HG03432 (cell line): Measurements from ENCODE around the gene ARHGAP12.
A peak's percentile ranks its signal among the peaks of the same experiment; 100 is the strongest.

ENCODE experiments used
- ATAC-seq: cut with Tn5 transposase; IDR thresholded peaks from one replicate; pipeline ENCODE4 v1.9.1; 2021; ENCODE audit warnings: mild to moderate bottlenecking, moderate library complexity; ENCODE audit not compliant: unreplicated experiment

ARHGAP12 gene

DNA sequence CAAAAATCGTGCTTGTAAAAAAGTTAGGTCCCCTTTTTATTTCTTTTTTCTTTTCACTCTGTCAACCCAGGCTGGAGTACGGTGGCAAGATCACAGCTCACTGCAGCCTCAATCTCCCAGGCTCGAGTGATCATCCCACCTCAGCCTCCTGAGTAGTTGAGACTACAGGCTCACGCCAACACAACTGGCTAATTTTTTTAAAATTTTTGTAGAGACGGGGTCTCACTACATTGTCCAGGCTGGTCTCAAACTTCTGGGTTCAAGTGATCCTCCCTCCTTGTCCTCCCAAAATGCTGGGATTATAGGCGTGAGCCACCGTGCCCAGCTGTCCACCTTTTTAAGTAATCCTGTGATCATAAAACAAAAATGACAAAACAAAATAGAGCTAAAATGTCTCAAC, 19.4 kb upstream of the ARHGAP12 start:
- no peak for ATAC-seq

DNA sequence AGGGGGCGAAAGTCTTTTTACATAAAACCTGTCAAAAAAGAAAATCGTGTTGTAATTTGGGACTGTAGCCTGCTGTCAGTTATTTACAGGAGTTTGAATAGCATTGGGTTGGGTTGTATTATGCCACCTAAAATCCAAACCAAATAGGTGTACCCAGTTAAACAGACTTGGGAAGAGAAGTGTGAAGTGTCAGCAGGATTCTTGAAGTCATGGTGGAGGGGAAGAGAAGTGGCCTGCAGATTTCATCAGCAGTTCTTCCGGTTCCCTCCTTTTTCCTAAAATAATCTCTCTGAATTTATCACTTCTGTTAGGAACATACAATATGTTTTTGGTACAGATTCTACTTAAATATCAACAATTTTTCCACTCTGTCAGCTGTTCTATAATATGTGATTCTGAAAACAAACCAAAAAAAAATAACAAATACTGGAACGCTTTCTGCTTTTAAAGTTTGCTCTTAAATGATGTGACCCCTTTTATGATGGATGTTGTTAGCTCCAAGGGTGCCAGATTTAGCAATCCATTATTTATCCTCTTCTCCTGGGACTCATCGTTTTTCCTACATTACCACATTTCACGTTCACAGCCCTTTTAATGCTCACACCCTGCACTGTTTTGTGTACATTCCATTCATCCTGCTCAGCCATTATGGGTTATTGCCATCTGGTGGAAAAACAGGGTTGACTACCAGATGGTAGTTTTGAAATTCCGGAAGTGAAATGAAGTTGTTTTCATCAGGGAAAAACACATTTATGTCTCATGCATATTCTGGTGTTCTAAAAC, 18.7 kb upstream of the ARHGAP12 start:
- no peak for ATAC-seq

DNA sequence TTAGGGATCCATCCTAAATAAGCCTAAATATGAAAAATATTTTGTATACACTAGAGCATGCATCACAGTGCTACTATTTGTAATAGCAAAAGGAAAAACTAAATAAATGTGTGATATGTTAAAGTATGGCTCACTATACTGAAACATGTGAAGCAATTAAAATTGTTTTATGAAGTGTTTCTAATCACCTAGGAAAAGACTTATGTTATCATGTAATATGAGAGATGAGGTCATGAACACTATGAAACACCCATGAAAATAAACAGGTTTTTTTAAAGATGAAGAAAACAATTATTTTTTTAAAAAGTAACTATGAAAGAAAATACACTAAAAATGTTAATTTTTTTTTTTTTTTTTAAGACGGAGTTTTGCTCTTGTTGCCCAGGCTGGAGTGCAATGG, 16.8 kb upstream of the ARHGAP12 start:
- no peak for ATAC-seq

DNA sequence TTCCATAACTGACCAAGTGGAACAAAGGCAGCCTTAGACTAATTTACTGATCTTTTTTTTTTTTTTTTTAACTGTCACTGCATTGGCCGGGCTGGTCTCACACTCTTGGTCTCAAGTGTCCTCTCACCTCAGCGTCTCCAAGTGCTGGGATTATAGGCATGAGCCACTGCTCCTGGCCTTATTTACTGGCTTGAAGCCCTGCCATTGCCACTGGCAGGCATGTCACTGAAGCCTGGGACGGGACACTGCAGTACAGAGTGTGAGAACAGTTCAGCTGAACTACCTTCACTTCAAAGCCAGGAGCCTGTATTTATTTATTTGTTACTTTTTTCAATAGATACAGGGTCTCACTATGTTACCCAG, 15.4 kb upstream of the ARHGAP12 start:
- no peak for ATAC-seq

DNA sequence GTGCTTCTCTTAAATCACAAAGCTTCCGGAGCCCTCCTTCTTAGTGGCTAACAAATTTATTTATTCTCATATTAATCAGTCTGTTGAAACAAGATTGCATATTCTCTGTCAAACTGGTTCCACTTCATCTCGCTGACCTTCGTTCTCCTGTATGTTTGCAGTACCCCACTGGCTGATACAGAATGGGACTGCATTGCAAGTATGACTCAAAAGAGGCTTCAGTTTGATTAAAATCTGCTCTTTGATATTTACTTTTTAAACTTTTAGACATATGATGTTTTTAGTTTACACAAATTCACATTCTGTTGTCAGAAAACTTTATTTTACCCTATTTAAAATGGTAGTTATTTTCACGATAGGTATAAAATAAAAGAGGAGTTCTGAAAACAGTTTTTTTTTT, 14.3 kb upstream of the ARHGAP12 start:
- no peak for ATAC-seq

DNA sequence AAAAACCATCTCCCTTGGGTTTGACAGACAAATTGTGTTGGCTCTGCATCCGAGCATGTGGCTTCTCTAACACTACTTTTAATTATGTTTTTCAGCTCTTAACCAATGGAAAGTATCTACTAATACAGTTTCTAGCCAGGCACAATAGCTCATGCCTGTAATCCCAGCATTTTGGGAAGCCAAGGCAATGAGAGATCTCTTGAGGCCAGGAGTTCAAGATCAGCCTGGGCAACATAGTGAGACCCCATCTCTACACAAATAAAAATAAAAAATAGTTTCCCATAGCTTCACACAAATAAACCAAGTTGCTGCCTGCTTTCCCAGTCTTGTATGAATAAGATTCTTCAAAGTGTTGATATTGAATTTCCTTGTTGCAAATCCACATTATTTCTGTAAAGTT, 13.8 kb upstream of the ARHGAP12 start:
- no peak for ATAC-seq

DNA sequence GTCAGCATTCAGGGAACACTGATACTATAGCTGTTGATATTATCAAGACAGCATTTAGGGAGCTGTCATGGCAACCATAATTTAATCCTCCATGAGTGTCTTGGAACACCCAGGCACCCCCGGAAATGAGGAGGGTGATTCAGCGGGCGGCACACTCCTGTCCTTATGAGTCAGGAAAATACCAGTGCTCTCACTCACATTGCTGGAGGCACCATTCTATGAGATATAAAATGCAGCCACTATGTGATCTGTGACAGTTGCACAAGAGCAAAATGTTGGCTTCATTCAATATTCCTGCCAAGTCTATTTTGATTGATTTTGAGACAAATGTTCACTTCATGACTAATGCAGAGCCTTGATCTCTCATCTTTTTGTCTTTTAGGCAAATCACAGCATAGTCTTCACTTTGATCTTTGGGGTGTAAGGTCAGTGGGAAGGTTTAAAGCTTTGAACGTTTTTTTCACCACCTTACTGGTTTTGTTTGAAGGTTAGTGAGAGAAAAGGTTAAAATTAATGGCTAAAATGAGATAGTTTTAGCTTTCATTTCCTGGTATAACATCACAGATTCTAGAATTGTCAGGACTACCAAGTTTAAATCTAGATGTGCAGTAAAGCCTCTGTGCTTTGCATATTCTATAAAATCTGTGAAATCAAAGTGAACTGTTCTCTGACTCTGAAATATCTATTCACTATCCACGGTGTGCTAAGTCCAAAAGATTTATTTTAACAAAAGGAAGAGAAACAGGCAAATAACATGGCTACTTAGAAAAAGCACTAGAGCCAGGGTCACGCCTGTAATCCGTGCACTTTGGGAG, 12.4 kb upstream of the ARHGAP12 start:
- no peak for ATAC-seq

DNA sequence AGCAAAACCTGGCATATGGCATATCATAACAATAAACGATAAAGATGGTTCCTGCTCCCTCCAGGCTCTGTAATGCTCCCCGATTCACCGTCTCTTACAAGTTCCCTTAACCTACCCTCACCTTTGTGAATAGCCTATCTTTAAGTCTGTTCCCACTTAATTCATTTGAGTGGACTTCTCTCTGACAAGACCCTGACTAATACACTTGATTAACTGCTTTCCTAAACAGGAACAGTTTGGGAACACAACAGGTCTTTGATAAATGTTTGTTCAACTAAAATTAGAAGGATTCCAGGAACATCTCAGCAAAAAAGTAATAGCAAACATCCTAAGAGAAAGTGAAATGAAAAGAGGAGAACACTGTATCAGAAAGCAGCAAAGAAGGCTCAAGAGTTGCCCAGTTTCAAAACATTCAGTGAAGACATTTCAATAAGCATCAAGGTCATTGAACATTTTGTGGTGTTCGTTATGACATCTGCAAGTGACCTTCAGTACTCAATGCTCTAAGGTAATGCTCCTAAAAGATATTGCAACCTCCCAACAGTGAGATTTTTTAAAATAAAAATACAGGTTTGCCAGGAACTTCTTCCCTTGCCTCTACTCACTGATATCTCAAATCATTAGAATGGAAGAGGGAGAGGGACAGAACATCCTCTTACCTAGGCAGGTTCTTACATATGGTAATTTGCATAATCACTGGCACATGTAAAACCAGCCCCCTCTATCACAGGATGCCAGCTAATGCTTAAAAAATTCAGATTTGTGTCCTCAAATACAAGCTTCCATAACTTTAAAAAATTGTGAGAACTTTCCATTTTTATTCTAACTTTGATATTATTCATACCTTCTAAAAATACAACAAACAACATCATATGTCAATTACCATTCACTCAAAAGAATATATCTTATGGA, 11.4 kb upstream of the ARHGAP12 start:
- ATAC-seq, result no peak

DNA sequence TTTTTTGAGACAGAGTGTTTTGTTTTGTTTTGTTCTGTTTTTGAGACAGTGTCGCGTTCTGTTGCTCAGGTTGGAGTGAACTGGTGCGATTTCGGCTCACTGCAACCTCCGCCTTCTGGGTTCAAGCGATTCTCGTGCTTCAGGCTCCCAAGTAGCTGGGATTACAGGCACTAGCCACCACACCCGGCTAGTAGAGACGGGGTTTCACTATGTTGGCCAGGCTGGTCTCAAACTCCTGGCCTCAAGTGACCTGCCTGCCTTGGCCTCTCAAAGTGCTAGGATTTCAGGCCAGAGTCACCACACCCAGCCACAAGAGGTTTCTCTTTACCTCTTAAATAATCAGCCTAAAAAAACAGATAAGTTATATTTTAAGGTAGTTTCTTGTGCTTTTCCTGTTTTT, 8.7 kb upstream of the ARHGAP12 start:
- no peak for ATAC-seq

DNA sequence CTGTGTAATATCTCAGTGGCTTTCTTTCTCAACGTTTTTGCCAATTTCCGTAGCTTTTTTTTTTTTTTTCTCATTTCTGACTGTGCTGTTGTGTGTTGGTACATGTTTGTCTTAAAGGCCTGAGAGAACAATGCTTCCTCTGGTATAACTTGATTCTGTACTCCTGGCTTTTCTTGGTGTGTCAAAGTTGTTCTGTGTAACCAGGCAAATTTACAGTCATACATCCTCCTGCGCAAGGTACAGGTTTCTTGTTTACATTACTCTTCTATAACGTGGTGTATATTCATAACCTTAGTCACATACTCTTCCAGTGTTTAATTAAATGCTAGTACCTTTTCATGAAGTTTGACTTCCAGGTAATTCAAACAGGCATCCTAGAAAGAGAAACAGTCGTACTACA, 8.3 kb upstream of the ARHGAP12 start:
- no peak for ATAC-seq

DNA sequence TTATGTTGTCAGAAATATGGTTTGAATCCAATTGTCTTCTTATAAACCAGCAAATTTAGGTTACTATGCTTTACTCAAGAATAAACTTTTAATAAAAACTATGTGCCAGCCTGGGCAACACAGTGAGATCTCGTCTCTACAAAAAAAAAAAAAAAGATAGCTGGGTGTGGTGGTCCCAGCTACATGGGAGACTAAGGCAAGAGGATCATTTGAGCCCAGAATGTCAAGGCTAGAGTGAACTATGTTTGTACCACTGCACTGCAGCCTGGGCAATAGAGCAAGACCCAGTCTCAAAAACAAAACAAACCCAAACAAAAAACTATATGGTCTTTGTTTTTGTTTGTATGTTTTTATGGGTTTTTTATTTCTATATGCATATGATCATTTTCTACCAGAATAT, 7.5 kb upstream of the ARHGAP12 start:
- no peak for ATAC-seq

DNA sequence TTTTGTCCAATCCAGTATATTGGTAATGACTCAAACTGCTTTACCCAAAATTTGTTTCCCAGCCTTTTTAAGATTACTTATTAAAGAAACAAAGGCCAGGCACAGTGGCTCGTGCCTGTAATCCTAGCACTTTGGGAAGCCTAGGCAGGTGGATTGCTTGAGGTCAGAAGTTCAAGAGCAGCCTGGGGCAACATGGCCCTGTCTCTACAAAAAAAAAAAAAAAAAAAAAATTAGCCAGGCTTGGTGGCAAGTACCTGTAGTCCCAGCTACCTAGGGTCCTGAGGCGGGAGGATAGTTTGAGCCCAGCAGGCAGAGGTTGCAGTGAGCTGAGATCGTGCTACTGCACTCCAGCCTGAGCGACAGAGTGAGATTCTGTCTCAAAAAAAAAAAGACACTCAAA, 7.0 kb upstream of the ARHGAP12 start:
- no peak for ATAC-seq

DNA sequence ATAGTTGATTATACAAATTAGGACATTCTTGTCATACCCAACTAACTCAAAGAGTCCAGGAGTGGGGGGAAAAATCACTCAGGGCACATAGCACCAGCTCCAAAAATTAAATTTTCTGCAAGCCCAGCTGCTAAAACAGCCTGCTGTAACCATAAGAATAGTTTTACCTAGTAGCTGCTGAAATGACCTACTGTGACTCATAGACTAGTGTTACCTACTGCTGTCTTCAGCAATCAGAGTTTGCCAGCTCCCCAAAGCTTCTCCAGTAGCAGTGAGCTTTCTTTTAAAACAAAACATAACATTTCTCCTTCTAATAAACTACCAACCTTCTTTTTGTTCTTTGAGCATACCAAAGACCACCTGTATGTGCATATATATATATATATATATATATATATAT, 4.2 kb upstream of the ARHGAP12 start:
- ATAC-seq, result no peak

DNA sequence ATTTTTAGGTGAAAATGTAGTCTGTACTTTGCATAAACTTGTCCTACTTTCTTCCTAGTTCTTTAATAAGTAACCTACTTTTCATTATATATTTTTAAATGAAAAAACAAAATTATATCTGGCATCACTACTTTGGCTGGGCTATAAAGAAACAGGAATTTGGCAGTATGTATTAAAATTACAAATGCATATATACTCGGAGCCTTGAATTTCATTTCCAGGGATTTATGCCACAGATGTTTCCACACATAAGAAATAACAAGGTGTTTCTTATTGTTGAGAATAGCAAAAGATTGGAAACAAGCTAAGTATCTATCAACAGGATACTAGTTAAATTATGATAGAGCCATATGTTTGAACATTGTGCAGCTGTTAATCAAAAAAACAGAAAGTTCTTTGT, 2.2 kb upstream of the ARHGAP12 start:
- ATAC-seq, result no peak

DNA sequence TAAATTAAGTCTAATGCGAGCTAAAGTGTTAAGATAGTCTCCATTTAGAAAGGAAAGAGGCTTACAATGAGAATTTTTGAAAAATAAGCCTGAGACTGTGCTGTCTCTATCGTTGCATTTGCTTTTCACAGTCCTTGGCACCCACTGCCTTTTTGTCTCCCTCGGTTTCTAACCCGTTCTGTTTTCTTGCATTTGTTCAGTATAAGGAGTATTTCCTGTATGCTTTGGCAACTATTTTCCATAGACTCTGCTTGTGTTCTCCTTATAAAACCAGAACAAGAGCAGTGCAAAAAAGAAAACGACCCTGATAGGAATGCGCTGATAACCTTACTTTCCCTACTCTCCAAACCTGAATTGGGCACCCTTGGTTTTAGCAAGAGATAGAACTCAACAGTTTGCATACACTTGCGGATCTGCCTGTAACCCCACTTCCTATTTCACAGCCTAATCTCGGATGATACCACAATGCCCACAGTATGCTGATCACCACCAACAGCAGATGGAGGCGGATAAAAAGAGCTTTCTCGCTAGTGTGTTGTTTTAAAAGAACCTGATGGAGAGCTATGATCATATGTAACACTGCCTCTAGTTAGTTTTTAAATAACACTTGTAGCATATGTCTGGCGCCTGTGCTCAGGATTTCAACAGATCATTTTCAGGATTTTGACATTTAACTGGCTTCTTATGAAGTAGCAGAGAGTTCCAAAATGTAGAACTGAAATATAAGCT, 1.6 kb upstream of the ARHGAP12 start:
- ATAC-seq, result peak; percentile 31

DNA sequence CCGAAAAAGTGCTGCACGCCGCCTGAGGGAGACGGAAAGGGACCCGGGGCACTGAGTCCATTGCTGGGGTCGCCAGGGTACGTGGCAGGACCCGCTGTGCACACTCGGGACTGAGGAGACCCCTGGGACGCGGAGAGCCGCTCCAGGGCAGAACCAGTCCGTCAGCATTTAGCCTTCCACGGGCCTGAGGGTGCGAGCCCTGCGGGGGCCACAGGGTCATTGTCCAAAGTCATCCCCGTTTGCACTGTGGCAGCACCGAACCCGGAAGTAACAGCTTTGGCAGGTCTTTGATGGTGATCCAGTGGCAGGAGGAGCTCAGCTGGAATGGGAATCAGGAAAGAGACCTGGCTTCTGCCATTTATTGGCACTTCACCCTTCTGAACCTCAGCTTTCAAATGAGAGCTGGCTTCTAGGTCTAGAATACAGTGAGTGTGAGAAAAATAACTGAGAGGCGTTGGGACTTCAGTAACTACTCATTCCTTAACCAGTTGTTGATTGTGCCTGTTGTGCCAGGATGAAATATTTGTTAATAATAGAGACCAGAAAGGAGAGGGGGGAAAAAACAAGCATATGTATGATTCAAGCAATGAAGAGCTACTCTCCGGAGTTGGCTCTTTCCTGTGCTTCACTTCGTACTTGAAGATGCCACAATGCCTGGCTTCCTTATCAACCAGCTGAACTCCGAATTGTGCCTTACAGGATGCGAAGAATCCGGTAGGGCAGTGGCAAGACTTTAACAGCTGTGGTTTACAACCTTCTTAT, 811 bp upstream of the ARHGAP12 start:
- peak; percentile 16 for ATAC-seq

DNA sequence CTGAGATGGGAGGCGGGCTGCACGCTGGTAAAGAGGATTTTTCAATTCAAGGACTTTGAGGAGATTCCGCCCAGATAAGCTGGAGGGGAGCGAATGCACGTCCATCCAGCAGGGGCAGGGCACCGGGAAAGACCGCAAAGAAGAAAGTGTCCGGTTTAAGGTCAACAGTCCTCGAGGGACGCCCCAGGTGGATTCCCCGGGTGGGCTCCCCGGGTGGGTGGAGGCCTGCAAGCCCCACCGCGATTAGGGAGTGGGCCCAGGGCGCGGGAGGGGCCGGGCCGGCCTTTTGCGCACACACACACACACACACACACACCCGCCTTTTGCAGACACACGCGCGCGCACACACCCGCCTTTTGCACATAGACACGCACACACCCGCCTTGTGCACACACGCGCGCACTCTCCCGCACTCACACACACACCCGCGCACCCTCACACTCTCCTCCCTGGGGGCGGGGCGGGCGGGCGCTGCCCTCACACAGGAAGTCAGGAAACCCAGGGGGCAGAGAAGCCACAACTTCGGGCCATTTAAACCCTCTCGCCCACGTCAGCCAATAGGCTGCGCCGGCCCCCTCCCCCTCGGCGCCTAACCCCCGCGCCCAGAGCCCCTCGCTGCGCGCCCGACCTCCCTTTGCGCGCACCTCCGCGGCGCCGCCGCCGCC, 615 bp downstream of the ARHGAP12 start:
- ATAC-seq, result peak; percentile 55

DNA sequence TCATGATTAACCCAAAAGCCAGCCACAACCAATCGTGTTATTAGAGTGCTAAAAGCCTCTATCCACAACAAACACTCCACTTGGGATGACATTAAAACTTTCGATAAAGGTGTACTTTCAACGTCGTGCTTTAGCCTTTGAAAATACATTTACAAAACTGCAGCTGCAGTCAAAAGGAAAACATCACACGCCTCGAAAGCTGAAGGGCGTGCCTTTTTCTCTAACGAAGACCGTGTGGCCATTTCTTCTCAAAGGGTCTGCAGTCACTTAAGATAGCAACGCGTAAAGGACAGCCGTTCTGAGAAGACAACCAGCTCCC, 1.1 kb downstream of the ARHGAP12 start:
- ATAC-seq, result peak; percentile 3

DNA sequence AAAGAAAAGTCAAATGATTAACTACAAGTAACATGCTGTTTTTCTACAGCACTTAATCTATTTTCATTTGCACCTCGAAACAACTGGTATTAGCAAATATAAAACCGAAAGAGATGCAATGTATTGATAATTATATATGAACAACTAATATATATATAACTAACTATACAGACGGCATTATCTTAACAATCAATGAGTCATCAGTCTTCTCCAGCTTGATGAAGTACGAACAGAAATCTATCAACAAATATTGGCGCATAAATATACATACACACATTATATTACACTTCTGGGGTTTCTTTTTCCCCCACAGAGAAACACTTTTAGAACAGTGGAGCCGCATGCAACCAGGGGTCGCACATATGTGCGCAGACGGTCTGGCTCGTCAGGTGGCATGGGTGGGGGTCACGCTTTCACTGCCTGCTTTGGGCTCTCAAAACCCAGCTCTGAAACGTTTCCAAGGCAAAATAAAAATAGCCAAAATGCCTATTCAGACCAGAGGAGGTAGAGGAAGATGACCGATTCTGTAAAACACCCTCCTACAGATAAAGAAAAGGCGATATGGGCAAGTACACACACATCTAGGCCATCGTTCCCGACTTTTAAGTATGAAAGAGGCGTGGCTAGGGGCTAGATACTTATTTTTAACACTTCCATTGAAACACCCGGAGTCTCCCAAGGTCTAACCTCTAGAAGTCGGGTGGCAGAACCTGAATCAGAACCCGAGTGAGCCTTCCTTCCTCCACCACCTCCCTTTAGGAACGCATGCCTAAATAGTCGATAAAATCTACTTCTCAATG, 1.7 kb downstream of the ARHGAP12 start:
- ATAC-seq, result no peak
